Measurements from ENCODE around the gene PPP2R2C.

Gene PPP2R2C

GRCh38 chr4:6303943-6304342 lies 168.5 kb downstream of the PPP2R2C start:
- no peak overlapping the region for H3K4me3 ChIP-seq (ENCODE audit: low read depth, low read length)
- no peak for DNase-seq (ENCODE audit: low read depth)

- no peak for DNase-seq (ENCODE audit: low read depth)
- H3K4me3 ChIP-seq (ENCODE audit: low read depth, low read length) = no peak overlapping the region
These were observed 169.5 kb downstream of the PPP2R2C start for GRCh38 chr4:6302869-6303268.

- no peak overlapping the region for H3K4me3 ChIP-seq (ENCODE audit: low read depth, low read length)
- no peak for DNase-seq (ENCODE audit: low read depth)
These were observed 170.5 kb downstream of the PPP2R2C start for GRCh38 chr4:6301732-6302442.

- H3K4me3 ChIP-seq (ENCODE audit: low read depth, low read length) = no peak overlapping the region
- no peak for DNase-seq (ENCODE audit: low read depth)
These were observed 171.2 kb downstream of the PPP2R2C start for GRCh38 chr4:6301051-6301731.

GRCh38 chr4:6300359-6300758 lies 172.1 kb downstream of the PPP2R2C start:
- H3K4me3 ChIP-seq (ENCODE audit: low read depth, low read length) = no peak overlapping the region
- DNase-seq (ENCODE audit: low read depth) = no peak

GRCh38 chr4:6299875-6300274 lies 172.5 kb downstream of the PPP2R2C start:
- no peak overlapping the region for H3K4me3 ChIP-seq (ENCODE audit: low read depth, low read length)
- no peak for DNase-seq (ENCODE audit: low read depth)

GRCh38 chr4:6298852-6299251 lies 173.6 kb downstream of the PPP2R2C start:
- no peak for DNase-seq (ENCODE audit: low read depth)
- no peak overlapping the region for H3K4me3 ChIP-seq (ENCODE audit: low read depth, low read length)

GRCh38 chr4:6298035-6298434 lies 174.4 kb downstream of the PPP2R2C start:
- DNase-seq (ENCODE audit: low read depth) = no peak

GRCh38 chr4:6297266-6297815 lies 175.1 kb downstream of the PPP2R2C start:
- no peak overlapping the region for H3K4me3 ChIP-seq (ENCODE audit: low read depth, low read length)
- no peak for DNase-seq (ENCODE audit: low read depth)

More at GRCh38 chr4:6298035-6298434, 174.4 kb downstream of the PPP2R2C start:
- H3K4me3 ChIP-seq (ENCODE audit: low read depth, low read length) = no peak overlapping the region

- H3K4me3 ChIP-seq (ENCODE audit: low read depth, low read length) = no peak overlapping the region
These were observed 176.4 kb downstream of the PPP2R2C start for GRCh38 chr4:6296026-6296425.

GRCh38 chr4:6295495-6295894 lies 176.9 kb downstream of the PPP2R2C start:
- H3K4me3 ChIP-seq (ENCODE audit: low read depth, low read length) = no peak overlapping the region
- no peak for DNase-seq (ENCODE audit: low read depth)

More at GRCh38 chr4:6296026-6296425, 176.4 kb downstream of the PPP2R2C start:
- no peak for DNase-seq (ENCODE audit: low read depth)

GRCh38 chr4:6294705-6295421 lies 177.6 kb downstream of the PPP2R2C start:
- DNase-seq (ENCODE audit: low read depth) = no peak
- no peak overlapping the region for H3K4me3 ChIP-seq (ENCODE audit: low read depth, low read length)

- H3K4me3 ChIP-seq (ENCODE audit: low read depth, low read length) = no peak overlapping the region
- no peak for DNase-seq (ENCODE audit: low read depth)
These were observed 178.8 kb downstream of the PPP2R2C start for GRCh38 chr4:6293661-6294060.

- DNase-seq (ENCODE audit: low read depth) = no peak
- no peak overlapping the region for H3K4me3 ChIP-seq (ENCODE audit: low read depth, low read length)
These were observed 179.3 kb downstream of the PPP2R2C start for GRCh38 chr4:6293097-6293445.

GRCh38 chr4:6292376-6293096 lies 179.9 kb downstream of the PPP2R2C start:
- DNase-seq (ENCODE audit: low read depth) = no peak
- H3K4me3 ChIP-seq (ENCODE audit: low read depth, low read length) = no peak overlapping the region

- H3K4me3 ChIP-seq (ENCODE audit: low read depth, low read length) = no peak overlapping the region
- DNase-seq (ENCODE audit: low read depth) = no peak
These were observed 180.6 kb downstream of the PPP2R2C start for GRCh38 chr4:6291784-6292297.

- DNase-seq (ENCODE audit: low read depth) = no peak
- H3K4me3 ChIP-seq (ENCODE audit: low read depth, low read length) = no peak overlapping the region
These were observed 181.5 kb downstream of the PPP2R2C start for GRCh38 chr4:6290769-6291547.

GRCh38 chr4:6290256-6290655 lies 182.2 kb downstream of the PPP2R2C start:
- no peak overlapping the region for H3K4me3 ChIP-seq (ENCODE audit: low read depth, low read length)
- DNase-seq (ENCODE audit: low read depth) = no peak

GRCh38 chr4:6288871-6289270 lies 183.5 kb downstream of the PPP2R2C start:
- DNase-seq (ENCODE audit: low read depth) = no peak
- no peak overlapping the region for H3K4me3 ChIP-seq (ENCODE audit: low read depth, low read length)

All from skeletal muscle cell (primary cell).